Measurements from ENCODE around the gene PRKG1. TPM values are rescaled to one million over a fixed set of nuclear protein-coding genes. Genes with fewer than 3 reads are reported as not detected.

Gene PRKG1
- total RNA-seq, 1 experiment from 2014 or later: 10.4 TPM

GRCh38 chr10:51669041-51669440 is 594.8 kb downstream of the PRKG1 start:
- Mint-ChIP-seq H3K27me3 (ENCODE audit: low read depth) (no peaks in the 10 kb centered on the region), H3K36me3 (ENCODE audit: insufficient read depth in 1 of 3, low read depth in 3 of 3) (peaks cover 0 to 15% (median 0%) of the 10 kb centered on the region in 3 experiments; a peak in 2 of 7 replicates), H3K27ac (no peak overlapping the region), H3K9me3 (peaks cover 11 to 12% of the 10 kb centered on the region in 2 experiments; a peak in 4 of 5 replicates), H3K4me1 (peaks cover 0 to 4% of the 10 kb centered on the region in 2 experiments; a peak in 2 of 4 replicates), H3K4me3 (no peak overlapping the region)
- Histone ChIP-seq H3K9ac (ENCODE audit: extremely low read depth, insufficient read length, low read length) (no peak overlapping the region), H2BK15ac (ENCODE audit: low read depth, low read length) (no peak overlapping the region), H4K91ac (ENCODE audit: insufficient read length, low read depth, low read length) (no peak overlapping the region), H4K5ac (ENCODE audit: insufficient read length, low read depth, low read length) (no peak overlapping the region), H2BK120ac (ENCODE audit: low read depth, low read length, poor library complexity, severe bottlenecking) (no peak overlapping the region), H3K4me1 (ENCODE audit: insufficient read depth, low read length) (no peaks in the 10 kb centered on the region), H3K14ac (ENCODE audit: insufficient read depth, low read length) (no peak overlapping the region), H3K56ac (ENCODE audit: insufficient read length, low read depth, low read length) (no peak overlapping the region), H3K27me3 (ENCODE audit: insufficient read depth, low read length) (no peaks in the 10 kb centered on the region), H3K4ac (ENCODE audit: low read depth, low read length) (no peak overlapping the region), H3K9me3 (ENCODE audit: control insufficient read depth, low read depth, low read length) (no peaks in the 10 kb centered on the region), H4K8ac (replicated peaks; ENCODE audit: insufficient read length, low read depth, low read length) (no peak overlapping the region), H2AK5ac (ENCODE audit: insufficient read length, low read length) (no peak overlapping the region), H3K79me1 (ENCODE audit: insufficient read depth, low read depth, low read length, poor library complexity, severe bottlenecking) (no peaks in the 10 kb centered on the region), H2AFZ (ENCODE audit: low read length) (no peak overlapping the region), H2BK12ac (ENCODE audit: insufficient read length, low read depth, low read length) (no peak overlapping the region), H3K27ac (ENCODE audit: insufficient read length, low read depth, low read length) (no peak overlapping the region), H2BK20ac (ENCODE audit: low read depth, low read length, poor library complexity, severe bottlenecking) (no peak overlapping the region), H3K18ac (ENCODE audit: insufficient read length, low read depth, low read length) (no peak overlapping the region), H3K79me2 (ENCODE audit: insufficient read depth, low read length) (no peaks in the 10 kb centered on the region), H3K23me2 (ENCODE audit: insufficient read length, low read depth, low read length, poor library complexity, severe bottlenecking) (no peaks in the 10 kb centered on the region), H2BK5ac (ENCODE audit: insufficient read length, low read length) (no peak overlapping the region), H3T11ph (ENCODE audit: low read length) (no peak overlapping the region), H3K23ac (ENCODE audit: insufficient read length, low read depth, low read length) (no peak overlapping the region), H3K4me2 (ENCODE audit: insufficient read depth, insufficient read length, low read length) (no peak overlapping the region), H4K20me1 (ENCODE audit: control insufficient read depth, insufficient read depth, insufficient read length) (no peaks in the 10 kb centered on the region)
- no CpG with 5 or more reads among the region's 5 CpGs for WGBS (ENCODE audit: extremely low coverage, insufficient read length, low lambda C conversion rate)
- DNase-seq: no peak
- no peak for TF ChIP-seq CTCF (conservative IDR thresholded peaks at IDR 0.05)

Measured in H9 (cell line).